KBM-7 (cell line): ENCODE results near the gene OR6C76.
"Not testable (repeated sequence)": the region's sequence is repeated elsewhere in the genome, so short reads cannot be mapped to it uniquely, and the experiment has no call there.

Experiments
- DNase-seq: peaks from one replicate; pipeline ENCODE4 v3.0.0-alpha.2; 2015
- in situ Hi-C: fragments of 300-500 bp; cut with MboI; formaldehyde crosslinking; loops from 2 replicates; pipeline ENCODE4 v1.14.3; 2020; ENCODE audit warnings: low sequenced_read_pairs, low pct_unique_long_range_greater_than_20kb, mixed read lengths

OR6C76 gene

GRCh38 chr12:55448825-55449224, 22.8 kb downstream of the OR6C76 start:
- in situ Hi-C loops = no loop called here
- no peak for DNase-seq

GRCh38 chr12:55464926-55465325, 38.9 kb downstream of the OR6C76 start:
- DNase-seq, in situ Hi-C loops: not testable (repeated sequence)

GRCh38 chr12:55467836-55468235, 41.8 kb downstream of the OR6C76 start:
- in situ Hi-C loops = no loop called here
- DNase-seq = no peak

- in situ Hi-C loops = no loop called here
- DNase-seq = no peak
Measured at GRCh38 chr12:55469291-55469690, 43.2 kb downstream of the OR6C76 start.

GRCh38 chr12:55470088-55470829, 44.2 kb downstream of the OR6C76 start, which contains the start of gene OR6C70:
Gene OR6C70, minus strand, starts transcription at chr12:55470138. Its CDS starts 0 bp downstream, at chr12:55470138.
- in situ Hi-C loops = no loop called here
- DNase-seq = no peak

GRCh38 chr12:55472264-55472663, 46.2 kb downstream of the OR6C76 start:
- in situ Hi-C loops = no loop called here
- DNase-seq = no peak
